Activated gamma-delta T cell treated with Interleukin-2 at 50 U/mL for 16 hours (primary cell): ENCODE results near the gene RMRP.

Experiments used
- DNase-seq: peaks from one replicate; pipeline ENCODE4 v3.0.0-alpha.2; 2020

RMRP gene

DNA sequence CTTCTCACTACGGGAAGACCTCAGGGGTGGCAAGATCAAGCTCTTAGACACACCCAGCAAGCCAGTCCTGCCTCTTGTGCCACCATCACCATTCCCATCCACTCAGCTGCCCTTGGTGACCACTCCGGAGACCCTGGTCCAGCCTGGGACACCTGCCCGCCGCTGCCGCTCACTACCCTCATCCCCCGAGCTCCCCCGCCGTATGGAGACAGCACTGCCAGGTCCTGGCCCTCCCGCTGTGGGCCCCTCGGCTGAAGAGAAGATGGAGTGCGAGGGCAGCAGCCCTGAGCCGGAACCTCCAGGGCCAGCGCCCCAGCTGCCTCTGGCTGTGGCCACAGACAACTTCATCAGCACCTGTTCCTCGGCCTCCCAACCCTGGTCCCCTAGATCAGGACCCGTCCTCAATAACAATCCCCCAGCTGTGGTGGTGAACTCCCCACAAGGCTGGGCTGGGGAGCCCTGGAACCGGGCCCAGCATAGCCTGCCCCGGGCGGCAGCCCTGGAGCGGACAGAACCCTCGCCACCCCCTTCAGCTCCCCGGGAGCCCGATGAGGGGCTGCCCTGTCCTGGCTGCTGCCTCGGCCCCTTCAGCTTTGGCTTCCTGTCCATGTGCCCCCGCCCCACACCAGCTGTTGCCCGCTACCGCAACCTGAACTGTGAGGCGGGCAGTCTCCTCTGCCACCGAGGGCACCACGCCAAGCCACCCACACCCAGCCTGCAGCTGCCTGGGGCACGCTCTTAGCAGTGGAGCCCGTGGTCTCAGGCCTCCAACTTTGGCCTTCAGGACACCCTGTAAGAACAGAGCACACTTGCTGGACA is 48.6 kb downstream of the RMRP start:
- no peak for DNase-seq

DNA sequence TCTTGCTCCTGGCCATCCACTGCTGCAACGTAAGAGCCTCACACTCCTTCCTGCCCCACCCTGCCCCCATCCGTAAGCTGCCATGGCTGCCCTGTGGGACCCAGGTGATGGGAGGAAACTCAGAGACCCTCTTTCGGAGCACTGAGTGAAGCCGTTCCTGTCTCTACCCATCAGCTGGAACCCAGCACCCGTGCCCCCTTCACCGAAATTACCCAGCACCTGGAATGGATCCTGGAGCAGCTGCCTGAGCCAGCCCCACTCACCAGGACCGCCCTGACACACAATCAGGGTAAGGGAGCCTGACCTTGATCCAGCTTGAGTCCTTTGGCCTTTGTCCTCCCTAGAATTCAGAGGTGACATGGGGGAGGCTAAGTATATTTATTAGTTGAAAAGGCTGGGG is 49.6 kb downstream of the RMRP start:
- DNase-seq = no peak
